SK-N-SH (cell line): ENCODE results near the gene IPO8. TPM values are rescaled to one million over a fixed set of nuclear protein-coding genes. Genes with fewer than 3 reads are reported as not detected.

Experiments
- CTCF ChIA-PET: fragments of 300-600, 350-600 bp; formaldehyde crosslinking; extraction: SDS; loops from one replicate; lab custom pipeline; 2021; lab: Yijun Ruan, JAX
- POLR2A ChIA-PET: fragments of 350-600 bp; sonication (Branson Sonifier 250); formaldehyde crosslinking; extraction: SDS; loops from one replicate; lab custom pipeline; 2020; ENCODE audit warnings: antibody characterized with exemption, inconsistent platforms; lab: Yijun Ruan, JAX
- DNase-seq: peaks from one replicate; pipeline ENCODE4 v3.0.0; 2012
- H2AFZ ChIP-seq: fragments of 200-600 bp; sonication (generic); 2 replicates; pipeline ENCODE4 v1.8.1; 2016; ENCODE audit warnings: antibody characterized with exemption, mild to moderate bottlenecking, low read depth
- H3F3A ChIP-seq: fragments of 200-600 bp; sonication (generic); replicated peaks from 2 replicates; pipeline ENCODE3; 2016; ENCODE audit warnings: antibody characterized with exemption, mild to moderate bottlenecking; ENCODE audit not compliant: insufficient read depth
- H3K27ac ChIP-seq, 2 experiments: fragments of 200-500 bp in 1 of 2; fragments of 200-600 bp in 1 of 2; sonication (Bioruptor generic) in 1 of 2; sonication (generic), shearing (Covaris generic) in 1 of 2; 2 replicates each; pipeline versions ENCODE4 v1.5.1 to v1.6.1; 2014 to 2016; ENCODE audit warnings: low read depth in 2 of 2, inconsistent platforms in 1 of 2, low read length in 1 of 2, mild to moderate bottlenecking in 1 of 2, mixed read lengths in 1 of 2
- H3K27me3 ChIP-seq: fragments of 200-600 bp; sonication (generic), shearing (Covaris generic); 2 replicates; pipeline ENCODE4 v1.6.1; 2016; ENCODE audit warnings: mixed run types; ENCODE audit not compliant: insufficient read depth
- H3K36me3 ChIP-seq, 2 experiments: fragments of 200-500 bp in 1 of 2; fragments of 200-600 bp in 1 of 2; sonication (Bioruptor generic) in 1 of 2; sonication (generic) in 1 of 2; replicated peaks in 1 of 2; 2 replicates each; pipeline versions ENCODE3 to v1.5.1; 2014 to 2016; ENCODE audit warnings: low read length in 1 of 2, mild to moderate bottlenecking in 1 of 2; ENCODE audit not compliant: insufficient read depth in 2 of 2, control insufficient read depth in 1 of 2
- H3K4me1 ChIP-seq, 2 experiments: fragments of 200-500 bp in 1 of 2; fragments of 200-600 bp in 1 of 2; sonication (Bioruptor generic) in 1 of 2; sonication (generic), shearing (Covaris generic) in 1 of 2; 2 replicates each; pipeline versions ENCODE4 v1.5.1 to v1.6.1; 2014 to 2016; ENCODE audit warnings: low read depth in 1 of 2, low read length in 1 of 2, mixed run types in 1 of 2; ENCODE audit not compliant: insufficient read depth in 2 of 2, control insufficient read depth in 1 of 2
- H3K4me2 ChIP-seq: fragments of 200-600 bp; sonication (generic), shearing (Covaris generic); 2 replicates; pipeline ENCODE4 v1.6.1; 2017; ENCODE audit warnings: mixed run types
- H3K4me3 ChIP-seq, 2 experiments: fragments of 200-500 bp in 1 of 2; fragments of 200-600 bp in 1 of 2; sonication (Bioruptor generic) in 1 of 2; sonication (generic), shearing (Covaris generic) in 1 of 2; 2 replicates each; pipeline versions ENCODE4 v1.5.1 to v1.8.1; 2014 to 2016; ENCODE audit warnings: low read depth in 2 of 2, inconsistent platforms in 1 of 2, low read length in 1 of 2, mild to moderate bottlenecking in 1 of 2, mixed read lengths in 1 of 2, moderate library complexity in 1 of 2
- H3K79me2 ChIP-seq: fragments of 200-600 bp; sonication (generic); 2 replicates; pipeline ENCODE4 v1.8.1; 2017; ENCODE audit warnings: mild to moderate bottlenecking; ENCODE audit not compliant: insufficient read depth
- H3K9ac ChIP-seq: fragments of 200-600 bp; sonication (generic); 2 replicates; pipeline ENCODE4 v1.6.1; 2017; ENCODE audit warnings: mixed run types
- H3K9me2 ChIP-seq: fragments of 200-600 bp; sonication (generic); 2 replicates; pipeline ENCODE4 v1.6.1; 2017; ENCODE audit warnings: mixed run types
- H3K9me3 ChIP-seq: fragments of 200-600 bp; sonication (generic); 2 replicates; pipeline ENCODE4 v1.6.1; 2017; ENCODE audit warnings: mixed run types, mild to moderate bottlenecking, moderate library complexity
- H4K20me1 ChIP-seq: fragments of 200-600 bp; sonication (generic); 2 replicates; pipeline ENCODE4 v1.6.1; 2017; ENCODE audit warnings: mild to moderate bottlenecking, mixed run types; ENCODE audit not compliant: insufficient read depth
- CHD2 ChIP-seq: fragments of 150-350 bp; IDR thresholded peaks from 2 replicates; pipeline ENCODE4 v1.6.1; 2018; ENCODE audit warnings: low read length; ENCODE audit not compliant: partially characterized antibody
- FOXJ3 ChIP-seq: sonication (generic); formaldehyde crosslinking; IDR thresholded peaks from 2 replicates; pipeline ENCODE4 v1.5.1; 2020; ENCODE audit warnings: mild to moderate bottlenecking, missing genetic modification reagents
- JUND ChIP-seq: IDR thresholded peaks from 2 replicates; pipeline ENCODE4 v1.4.0; 2012
- MEF2A ChIP-seq: IDR thresholded peaks from 2 replicates; pipeline ENCODE4 v1.4.0; 2012; ENCODE audit warnings: low read depth, borderline replicate concordance
- MXI1 ChIP-seq: IDR thresholded peaks from 2 replicates; pipeline ENCODE4 v1.6.1; 2012; ENCODE audit warnings: mild to moderate bottlenecking, low read depth, low read length, improper control_type of control experiment
- RCOR1 ChIP-seq: fragments of 150-350 bp; IDR thresholded peaks from 2 replicates; pipeline ENCODE4 v1.6.1; 2017; ENCODE audit warnings: antibody characterized with exemption, low read length
- TCF12 ChIP-seq: IDR thresholded peaks from 2 replicates; pipeline ENCODE4 v1.4.0; 2012
- TEAD4 ChIP-seq: IDR thresholded peaks from 2 replicates; pipeline ENCODE4 v1.4.0; 2012; ENCODE audit warnings: mild to moderate bottlenecking, borderline replicate concordance; ENCODE audit not compliant: insufficient read depth
- WGBS: methylation state at CpG from one replicate; pipeline ENCODE4 v1.1.6; 2017; ENCODE audit warnings: low lambda C conversion rate; 5-methylcytosine and 5-hydroxymethylcytosine counted together
- polyA plus RNA-seq, 3 experiments: library from polyadenylated mRNA; depleted of rRNA; stranded (reverse); fragments of >200 nt; gene quantifications; 2 replicates each; pipeline ENCODE4 v1.2.3, GENCODE V29; 2012
- TF ChIP-seq, protein P1 (sequence below): fragments of 200-600 bp; sonication (generic); IDR thresholded peaks from 2 replicates; pipeline ENCODE4 v1.6.1; 2017; ENCODE audit warnings: antibody characterized with exemption, mild to moderate bottlenecking, moderate library complexity
- TF ChIP-seq, protein P2 (sequence below): fragments of 150-350 bp; IDR thresholded peaks from 2 replicates; pipeline ENCODE4 v1.6.1; 2016; ENCODE audit warnings: mild to moderate bottlenecking, low read depth, low read length
- TF ChIP-seq, protein P3 (sequence below): IDR thresholded peaks from 2 replicates; pipeline ENCODE4 v1.4.0; 2012; ENCODE audit warnings: low read depth
- TF ChIP-seq, protein P4 (sequence below): fragments of 150-350 bp; IDR thresholded peaks from 2 replicates; pipeline ENCODE4 v1.6.1; 2017; ENCODE audit warnings: antibody characterized with exemption, low read length, low read depth, borderline replicate concordance
- TF ChIP-seq, protein P5 (sequence below): IDR thresholded peaks from 2 replicates; pipeline ENCODE4 v1.4.0; 2012; ENCODE audit warnings: low read depth, borderline replicate concordance
- TF ChIP-seq, protein P6 (sequence below): IDR thresholded peaks from 2 replicates; pipeline ENCODE4; 2012

The IPO8 gene
- polyA plus RNA-seq, 1 of the 3 experiments (the other 2 are of a cell fraction): 5.8 TPM

DNA sequence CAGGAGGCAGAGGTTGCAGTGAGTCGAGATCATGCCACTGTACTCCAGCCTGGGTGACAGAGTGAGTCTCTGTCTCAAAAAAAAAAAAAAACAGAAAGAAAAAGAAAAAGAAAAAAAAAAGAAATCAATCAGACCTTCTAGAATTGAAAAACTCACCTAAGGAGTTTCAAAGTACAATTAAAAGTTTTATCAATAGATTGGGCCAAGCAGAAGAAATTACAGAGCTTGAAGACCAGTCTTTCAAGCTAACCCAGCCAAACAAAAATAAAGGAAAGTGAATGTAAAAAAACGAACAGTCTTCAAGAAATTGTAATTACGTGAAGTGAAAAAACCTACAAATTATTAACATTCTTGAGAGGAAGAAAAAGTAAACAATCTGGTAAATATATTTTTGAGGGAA, 93.0 kb downstream of the IPO8 start:
- Histone ChIP-seq H3K4me1 (no peaks in the 10 kb centered on the region; a peak in 1 of 4 replicates), H3K9me2 (no peaks in the 10 kb centered on the region), H3K27ac (no peak overlapping the region), H3K9me3 (0 out of 2 replicates have a peak, but pooled peaks cover 6% of the 10 kb centered on the region), H3F3A (no peaks in the 10 kb centered on the region), H3K27me3 (no peaks in the 10 kb centered on the region), H3K9ac (no peak overlapping the region), H3K79me2 (no peaks in the 10 kb centered on the region), H4K20me1 (no peaks in the 10 kb centered on the region), H2AFZ (no peak overlapping the region), H3K4me2 (no peak overlapping the region), H3K4me3 (no peak overlapping the region), H3K36me3 (no peaks in the 10 kb centered on the region)
- 37% methylated on average over 3 of the region's 3 CpGs for WGBS
- TF ChIP-seq TEAD4 (no peak), CHD2 (no peak), TCF12 (no peak), FOXJ3 (CRISPR knock-in tag) (no peak), MEF2A (no peak), MXI1 (no peak), JUND (no peak), RCOR1 (no peak)
- TF ChIP-seq, protein P1, sequence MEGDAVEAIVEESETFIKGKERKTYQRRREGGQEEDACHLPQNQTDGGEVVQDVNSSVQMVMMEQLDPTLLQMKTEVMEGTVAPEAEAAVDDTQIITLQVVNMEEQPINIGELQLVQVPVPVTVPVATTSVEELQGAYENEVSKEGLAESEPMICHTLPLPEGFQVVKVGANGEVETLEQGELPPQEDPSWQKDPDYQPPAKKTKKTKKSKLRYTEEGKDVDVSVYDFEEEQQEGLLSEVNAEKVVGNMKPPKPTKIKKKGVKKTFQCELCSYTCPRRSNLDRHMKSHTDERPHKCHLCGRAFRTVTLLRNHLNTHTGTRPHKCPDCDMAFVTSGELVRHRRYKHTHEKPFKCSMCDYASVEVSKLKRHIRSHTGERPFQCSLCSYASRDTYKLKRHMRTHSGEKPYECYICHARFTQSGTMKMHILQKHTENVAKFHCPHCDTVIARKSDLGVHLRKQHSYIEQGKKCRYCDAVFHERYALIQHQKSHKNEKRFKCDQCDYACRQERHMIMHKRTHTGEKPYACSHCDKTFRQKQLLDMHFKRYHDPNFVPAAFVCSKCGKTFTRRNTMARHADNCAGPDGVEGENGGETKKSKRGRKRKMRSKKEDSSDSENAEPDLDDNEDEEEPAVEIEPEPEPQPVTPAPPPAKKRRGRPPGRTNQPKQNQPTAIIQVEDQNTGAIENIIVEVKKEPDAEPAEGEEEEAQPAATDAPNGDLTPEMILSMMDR: no peak
- TF ChIP-seq, protein P2, sequence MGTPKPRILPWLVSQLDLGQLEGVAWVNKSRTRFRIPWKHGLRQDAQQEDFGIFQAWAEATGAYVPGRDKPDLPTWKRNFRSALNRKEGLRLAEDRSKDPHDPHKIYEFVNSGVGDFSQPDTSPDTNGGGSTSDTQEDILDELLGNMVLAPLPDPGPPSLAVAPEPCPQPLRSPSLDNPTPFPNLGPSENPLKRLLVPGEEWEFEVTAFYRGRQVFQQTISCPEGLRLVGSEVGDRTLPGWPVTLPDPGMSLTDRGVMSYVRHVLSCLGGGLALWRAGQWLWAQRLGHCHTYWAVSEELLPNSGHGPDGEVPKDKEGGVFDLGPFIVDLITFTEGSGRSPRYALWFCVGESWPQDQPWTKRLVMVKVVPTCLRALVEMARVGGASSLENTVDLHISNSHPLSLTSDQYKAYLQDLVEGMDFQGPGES: no peak
- TF ChIP-seq, protein P3, sequence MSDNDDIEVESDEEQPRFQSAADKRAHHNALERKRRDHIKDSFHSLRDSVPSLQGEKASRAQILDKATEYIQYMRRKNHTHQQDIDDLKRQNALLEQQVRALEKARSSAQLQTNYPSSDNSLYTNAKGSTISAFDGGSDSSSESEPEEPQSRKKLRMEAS: no peak
- TF ChIP-seq, protein P4, sequence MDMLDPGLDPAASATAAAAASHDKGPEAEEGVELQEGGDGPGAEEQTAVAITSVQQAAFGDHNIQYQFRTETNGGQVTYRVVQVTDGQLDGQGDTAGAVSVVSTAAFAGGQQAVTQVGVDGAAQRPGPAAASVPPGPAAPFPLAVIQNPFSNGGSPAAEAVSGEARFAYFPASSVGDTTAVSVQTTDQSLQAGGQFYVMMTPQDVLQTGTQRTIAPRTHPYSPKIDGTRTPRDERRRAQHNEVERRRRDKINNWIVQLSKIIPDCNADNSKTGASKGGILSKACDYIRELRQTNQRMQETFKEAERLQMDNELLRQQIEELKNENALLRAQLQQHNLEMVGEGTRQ: no peak
- TF ChIP-seq, protein P5, sequence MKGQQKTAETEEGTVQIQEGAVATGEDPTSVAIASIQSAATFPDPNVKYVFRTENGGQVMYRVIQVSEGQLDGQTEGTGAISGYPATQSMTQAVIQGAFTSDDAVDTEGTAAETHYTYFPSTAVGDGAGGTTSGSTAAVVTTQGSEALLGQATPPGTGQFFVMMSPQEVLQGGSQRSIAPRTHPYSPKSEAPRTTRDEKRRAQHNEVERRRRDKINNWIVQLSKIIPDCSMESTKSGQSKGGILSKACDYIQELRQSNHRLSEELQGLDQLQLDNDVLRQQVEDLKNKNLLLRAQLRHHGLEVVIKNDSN: no peak
- TF ChIP-seq, protein P6, sequence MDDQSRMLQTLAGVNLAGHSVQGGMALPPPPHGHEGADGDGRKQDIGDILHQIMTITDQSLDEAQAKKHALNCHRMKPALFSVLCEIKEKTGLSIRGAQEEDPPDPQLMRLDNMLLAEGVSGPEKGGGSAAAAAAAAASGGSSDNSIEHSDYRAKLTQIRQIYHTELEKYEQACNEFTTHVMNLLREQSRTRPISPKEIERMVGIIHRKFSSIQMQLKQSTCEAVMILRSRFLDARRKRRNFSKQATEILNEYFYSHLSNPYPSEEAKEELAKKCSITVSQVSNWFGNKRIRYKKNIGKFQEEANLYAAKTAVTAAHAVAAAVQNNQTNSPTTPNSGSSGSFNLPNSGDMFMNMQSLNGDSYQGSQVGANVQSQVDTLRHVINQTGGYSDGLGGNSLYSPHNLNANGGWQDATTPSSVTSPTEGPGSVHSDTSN: no peak
- CTCF ChIA-PET: no interaction called here
- no peak for DNase-seq
- POLR2A ChIA-PET: no interaction called here
